Measurements from ENCODE around the gene MARCHF11.

MARCHF11 gene

GRCh38 chr5:16128944-16129343, 50.6 kb downstream of the MARCHF11 start:
- no peak for DNase-seq

- DNase-seq = no peak
These were observed 51.6 kb downstream of the MARCHF11 start for GRCh38 chr5:16127865-16128544.

- DNase-seq = no peak
These were observed 59.0 kb downstream of the MARCHF11 start for GRCh38 chr5:16120579-16120978.

DNA sequence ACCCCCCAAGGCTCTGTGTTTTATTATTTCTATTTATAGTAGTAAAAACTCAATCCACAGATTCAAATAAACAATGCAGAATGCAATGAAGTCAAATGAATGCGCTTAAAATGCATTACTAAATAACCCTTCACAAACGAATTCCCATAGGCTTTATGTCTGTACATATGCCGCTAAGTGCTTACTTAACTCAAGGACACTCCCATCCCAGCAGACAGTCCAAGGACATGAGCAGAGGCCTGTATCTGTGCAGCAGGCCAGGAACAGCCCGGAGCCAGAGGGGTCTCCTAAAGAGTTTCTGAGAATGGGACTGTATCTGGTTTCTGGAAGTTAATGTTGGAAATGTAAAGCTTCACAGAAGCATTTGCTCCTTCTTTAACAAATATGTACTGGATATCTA, 59.8 kb downstream of the MARCHF11 start:
- no peak for DNase-seq

GRCh38 chr5:16115140-16115539, 64.5 kb downstream of the MARCHF11 start:
- DNase-seq = no peak

GRCh38 chr5:16108418-16108817, 71.2 kb downstream of the MARCHF11 start:
- no peak for DNase-seq

- DNase-seq = no peak
These were observed 74.6 kb downstream of the MARCHF11 start for GRCh38 chr5:16104961-16105360.

DNA sequence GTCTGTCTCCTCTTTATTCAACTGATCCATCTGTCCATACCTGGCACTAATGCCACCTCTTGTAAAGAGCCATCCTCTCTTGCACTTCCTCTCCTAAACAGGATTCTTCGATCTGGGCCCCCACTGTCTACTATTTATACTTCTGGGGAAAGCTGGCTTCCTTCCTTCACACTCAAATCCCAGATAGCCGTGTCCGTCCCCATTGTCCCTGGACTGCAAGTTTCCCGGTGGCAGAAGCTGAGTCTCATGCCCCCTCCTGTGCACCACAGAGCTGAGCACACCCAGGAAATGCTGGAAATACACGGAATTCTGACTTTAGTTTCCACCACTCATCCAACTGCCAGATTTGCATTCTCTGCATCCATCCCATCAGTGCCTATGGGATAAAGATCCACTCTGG, 84.0 kb downstream of the MARCHF11 start:
- no peak for DNase-seq

DNA sequence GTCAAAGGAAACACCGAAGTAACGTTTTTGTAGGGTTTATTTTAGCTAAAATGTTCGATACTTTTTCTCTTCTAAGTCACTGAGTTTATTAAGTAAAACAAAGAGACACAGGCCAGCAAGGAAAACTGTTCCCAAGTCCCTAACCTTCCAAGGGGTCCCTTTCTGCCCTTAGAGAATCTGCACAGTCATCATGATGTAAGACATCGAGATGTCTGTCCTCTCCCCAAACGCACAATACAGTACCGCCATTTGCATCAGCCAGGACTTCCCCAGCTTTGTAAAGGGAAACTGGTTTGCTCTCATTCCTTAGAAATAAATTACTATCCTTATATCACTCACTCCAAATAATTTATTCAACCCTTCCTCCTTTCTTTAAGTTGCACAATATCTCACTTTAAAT, 89.3 kb downstream of the MARCHF11 start:
- DNase-seq = no peak

DNA sequence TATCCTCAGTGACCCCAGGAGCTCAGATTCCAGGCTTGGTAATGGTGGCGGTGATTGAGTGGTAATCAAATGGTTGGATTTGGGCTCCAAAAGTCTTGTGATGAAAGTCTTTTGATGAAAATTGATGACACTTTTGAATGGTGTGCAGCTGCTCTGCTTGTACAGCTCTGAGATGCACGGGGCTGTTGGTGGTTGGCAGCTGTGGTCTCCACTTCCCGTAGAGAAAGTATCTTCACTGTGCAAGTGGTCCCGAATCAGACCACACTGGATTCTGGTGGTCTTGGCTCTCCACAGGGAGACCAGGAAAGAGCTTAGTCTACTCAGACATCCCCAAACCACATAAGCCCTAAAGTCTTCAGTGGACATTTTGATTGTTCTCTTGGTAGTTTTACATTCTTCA, 96.6 kb downstream of the MARCHF11 start:
- no peak for DNase-seq

- DNase-seq = no peak
These were observed 97.5 kb downstream of the MARCHF11 start for GRCh38 chr5:16082053-16082452.

GRCh38 chr5:16081376-16081955, 98.1 kb downstream of the MARCHF11 start:
- no peak for DNase-seq

DNA sequence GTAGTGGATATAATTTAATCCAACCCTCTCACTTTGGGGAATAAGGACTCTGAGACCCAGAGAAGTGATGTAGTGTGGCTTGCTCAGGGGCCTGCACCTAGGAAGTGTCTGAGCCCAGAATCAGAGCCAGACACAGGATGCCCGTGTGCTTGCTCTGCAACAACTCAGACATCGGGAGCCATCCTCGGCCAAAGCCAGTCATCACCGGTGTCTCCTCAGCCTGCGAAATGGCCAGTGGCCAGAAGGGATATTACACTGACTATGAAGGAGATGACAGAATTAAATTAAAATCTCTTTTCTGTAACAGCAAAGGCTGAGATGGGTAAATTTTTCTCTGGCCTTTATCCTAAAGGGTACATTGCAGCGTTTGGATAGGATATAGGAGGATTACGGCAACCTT, 102.9 kb downstream of the MARCHF11 start:
- DNase-seq = no peak

GRCh38 chr5:16074358-16074757, 105.2 kb downstream of the MARCHF11 start:
- DNase-seq = no peak

DNA sequence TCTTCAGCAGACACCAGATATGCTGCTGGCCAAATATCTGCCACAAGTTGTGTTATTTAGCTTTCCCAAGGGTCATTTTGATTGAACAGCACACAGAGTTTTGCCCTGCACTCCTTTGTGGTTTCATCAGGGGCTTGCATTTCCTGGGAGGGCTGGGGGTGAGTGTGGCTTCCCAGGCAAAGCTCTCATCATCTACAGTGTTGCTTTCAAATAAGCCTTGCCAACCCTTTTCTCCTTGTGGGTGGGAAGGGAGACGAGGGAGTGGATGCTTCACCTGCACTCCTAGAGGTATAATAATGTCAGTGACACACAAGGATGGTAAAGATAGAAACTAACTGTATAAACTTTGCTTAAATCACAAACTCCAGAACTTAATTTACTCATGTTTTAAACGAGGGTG, 107.0 kb downstream of the MARCHF11 start:
- no peak for DNase-seq

GRCh38 chr5:16067415-16067814, 112.2 kb downstream of the MARCHF11 start:
- no peak for DNase-seq

- DNase-seq = no peak
These were observed 112.8 kb downstream of the MARCHF11 start for GRCh38 chr5:16066810-16067209.

- no peak for DNase-seq
These were observed 113.3 kb downstream of the MARCHF11 start for GRCh38 chr5:16066320-16066719.

- no peak for DNase-seq
These were observed 113.8 kb downstream of the MARCHF11 start for GRCh38 chr5:16065831-16066230.

DNA sequence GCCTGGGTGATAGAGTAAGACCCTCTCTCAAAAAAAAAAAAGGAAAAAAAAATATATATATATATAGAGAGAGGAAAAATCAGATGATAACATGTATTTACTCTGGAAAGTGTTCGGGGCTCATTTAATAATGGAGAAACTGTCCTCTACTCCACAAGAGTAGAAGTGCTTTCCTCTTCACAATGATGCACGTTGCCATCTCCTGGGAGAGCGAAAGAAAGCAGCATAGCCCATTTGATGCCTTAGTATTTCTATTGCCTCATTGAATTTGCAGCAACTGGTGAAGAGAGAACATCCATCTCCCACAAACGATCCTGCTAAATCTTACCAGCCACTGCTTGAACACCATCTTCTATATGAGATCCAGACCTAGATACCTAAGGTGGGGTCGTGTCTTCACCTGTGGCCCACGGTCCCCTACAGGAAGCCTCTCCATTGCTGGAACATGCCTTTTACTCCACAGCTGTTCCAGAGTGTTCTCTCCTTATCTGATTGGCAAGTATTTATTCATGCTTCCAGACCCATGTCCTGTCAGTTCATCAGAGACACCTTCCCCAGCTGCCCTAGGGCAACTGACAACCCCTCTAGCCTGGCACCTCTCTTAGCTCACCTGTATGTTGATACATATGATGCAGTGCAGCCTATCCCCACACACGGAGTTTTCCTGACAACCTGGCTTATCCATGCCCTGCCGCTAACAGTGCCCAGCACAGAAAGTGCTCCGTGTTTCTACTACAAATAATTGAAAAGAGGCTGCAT, 115.3 kb downstream of the MARCHF11 start:
- DNase-seq = no peak

- DNase-seq = no peak
These were observed 118.4 kb downstream of the MARCHF11 start for GRCh38 chr5:16061163-16061562.

DNA sequence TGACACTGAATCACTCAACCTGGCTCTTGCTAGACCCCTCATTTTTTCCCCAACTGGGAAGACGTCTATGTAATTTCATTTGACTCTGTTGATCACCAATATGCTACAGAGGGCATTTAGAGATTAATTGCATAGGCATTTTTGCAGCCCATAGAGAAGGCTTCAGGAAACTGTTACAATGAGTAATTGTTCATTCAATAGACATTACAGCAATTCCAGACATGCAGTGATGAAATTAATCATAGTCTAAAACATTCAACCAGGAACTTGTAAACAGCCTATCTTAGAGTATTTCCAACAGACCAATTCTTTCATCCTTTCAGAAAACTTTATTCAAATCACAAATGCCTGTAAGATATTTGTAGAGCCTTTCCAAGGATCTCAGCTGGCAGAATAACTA, 122.3 kb downstream of the MARCHF11 start:
- DNase-seq = no peak

- DNase-seq = no peak
These were observed 128.3 kb downstream of the MARCHF11 start for GRCh38 chr5:16051246-16051755.

DNA sequence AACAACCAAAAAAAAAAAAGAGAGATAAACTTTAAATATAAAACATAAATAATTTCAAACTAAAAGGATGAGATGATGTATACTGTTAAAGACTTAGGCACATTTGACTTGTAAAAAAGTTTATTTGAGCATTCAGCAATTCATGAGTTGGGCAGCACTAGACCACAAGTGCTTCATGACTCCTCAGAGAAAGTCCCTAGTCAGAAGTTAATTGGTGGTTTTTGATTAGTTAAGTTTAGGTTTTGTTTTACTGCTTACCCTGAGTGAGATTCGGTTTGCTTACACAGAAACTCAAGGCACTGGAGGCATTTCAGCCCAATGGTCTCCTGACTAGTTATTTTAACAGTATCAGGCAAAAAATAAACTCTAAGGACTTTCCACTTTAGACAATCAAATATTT, 129.2 kb downstream of the MARCHF11 start:
- no peak for DNase-seq
